ENCODE results near the gene PPP1R1C. TPM values are rescaled to one million over a fixed set of nuclear protein-coding genes. Genes with fewer than 3 reads are reported as not detected.

PPP1R1C gene
- total RNA-seq, 4 donors from 2014 or later: 1.1 to 27.4 TPM; not detected in 2

DNA sequence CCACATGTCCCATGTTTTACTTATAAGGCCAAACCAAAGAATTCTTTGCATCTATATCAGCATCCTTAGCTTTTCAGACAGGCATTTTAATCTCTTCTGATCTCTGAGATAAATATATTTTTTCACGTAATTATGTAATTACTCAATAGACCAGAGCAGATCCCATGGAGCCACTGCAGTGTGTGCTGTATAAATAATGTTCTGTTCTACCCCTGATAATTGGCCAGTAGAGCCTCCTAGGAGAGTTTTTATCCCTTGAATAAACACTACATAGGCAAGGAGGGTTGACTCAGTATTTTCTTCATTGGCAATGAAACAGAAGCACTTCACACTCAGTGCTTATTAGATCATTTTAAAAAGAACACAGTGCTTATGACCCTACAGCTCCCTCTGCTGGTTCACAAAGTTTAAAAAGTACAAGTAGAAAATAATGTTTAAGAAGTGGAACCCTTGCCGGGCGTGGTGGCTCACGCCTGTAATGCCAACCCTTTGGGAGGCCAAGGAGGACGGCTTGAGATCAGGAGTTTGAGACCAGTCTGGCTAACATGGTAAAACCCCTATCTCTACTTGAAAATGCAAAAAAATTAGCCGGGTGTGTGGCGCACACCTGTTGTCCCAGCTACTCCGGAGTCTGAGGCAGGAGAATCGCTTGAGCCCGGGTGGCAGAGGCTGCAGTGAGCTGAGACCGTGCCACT lies 91.9 kb downstream of the PPP1R1C start:
- peaks cover 0 to 4% of the 10 kb centered on the region in 2 donors for H3K4me1 ChIP-seq
- TF ChIP-seq POLR2A (IDR thresholded peaks at IDR 0.05) (no peak), CTCF (IDR thresholded peaks at IDR 0.05) (peak; percentile 47 to 64 (median 54))
- no peak overlapping the region for H3K27ac ChIP-seq
- H3K27me3 ChIP-seq: no peaks in the 10 kb centered on the region
- no peaks in the 10 kb centered on the region for H3K9me3 ChIP-seq
- H3K4me3 ChIP-seq: no peak overlapping the region
- H3K36me3 ChIP-seq: no peaks in the 10 kb centered on the region
- intact Hi-C loops (cut with DNase I; ENCODE audit: low total_unique reads): no loop called here
- DNase-seq: peak; percentile 15 to 30

DNA sequence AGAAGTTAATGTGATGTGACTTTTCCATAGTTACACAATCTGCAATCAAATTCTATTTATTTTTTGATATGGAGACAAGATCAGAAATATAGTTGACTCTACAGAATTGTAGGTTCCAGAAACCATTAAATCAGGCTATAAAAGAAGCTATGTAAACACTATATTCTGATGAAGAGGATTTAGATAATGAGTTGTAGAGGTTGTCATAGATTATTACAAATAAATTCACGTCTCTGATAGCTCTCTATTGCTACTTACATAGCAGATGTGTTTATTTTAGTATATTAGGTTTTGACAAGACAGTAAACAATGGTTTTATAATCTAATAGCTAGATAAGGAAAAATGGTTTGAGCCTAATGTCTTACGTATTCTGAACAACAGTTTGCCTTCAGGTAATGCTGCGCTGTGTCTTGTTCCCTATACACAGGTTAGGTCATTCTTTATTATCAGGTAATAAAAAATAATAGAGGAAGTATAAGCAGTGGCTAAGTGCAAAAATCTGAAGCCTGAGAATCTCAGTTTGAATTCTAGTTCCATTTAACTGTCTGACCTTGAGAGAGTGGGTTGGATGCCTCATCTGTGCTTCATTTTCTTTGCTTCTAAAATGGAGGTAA lies 93.4 kb downstream of the PPP1R1C start:
- Histone ChIP-seq H3K27me3 (no peaks in the 10 kb centered on the region), H3K4me3 (no peak overlapping the region), H3K36me3 (no peaks in the 10 kb centered on the region), H3K4me1 (peaks cover 0 to 4% of the 10 kb centered on the region in 2 donors), H3K9me3 (no peaks in the 10 kb centered on the region), H3K27ac (no peak overlapping the region)
- no peak for TF ChIP-seq POLR2A (IDR thresholded peaks at IDR 0.05)
- no peak for TF ChIP-seq CTCF (IDR thresholded peaks at IDR 0.05)
- DNase-seq: no peak
- intact Hi-C loops (cut with DNase I; ENCODE audit: low total_unique reads): no loop called here

DNA sequence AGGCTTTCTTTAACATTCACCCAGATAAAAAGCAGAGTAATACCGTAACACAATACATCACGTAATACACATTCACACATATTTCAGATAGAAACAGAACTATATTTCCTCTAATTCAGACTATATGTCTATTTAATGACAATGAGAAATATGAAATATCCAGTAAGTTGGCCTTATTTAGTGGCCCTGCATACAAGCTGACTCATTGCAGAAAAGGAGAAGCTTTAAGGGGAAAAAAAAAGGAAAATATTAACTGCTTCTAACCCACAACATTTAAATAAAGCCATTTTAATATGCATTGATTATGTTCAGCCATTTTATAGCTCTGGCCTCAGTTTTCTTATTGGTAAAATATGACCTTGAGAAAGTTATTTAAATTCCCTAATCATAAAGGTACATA lies 94.8 kb downstream of the PPP1R1C start:
- intact Hi-C loops (cut with DNase I; ENCODE audit: low total_unique reads): no loop called here
- no peak for TF ChIP-seq POLR2A (IDR thresholded peaks at IDR 0.05)
- TF ChIP-seq CTCF (IDR thresholded peaks at IDR 0.05): no peak

GRCh38 chr2:182081602-182082260 lies 96.1 kb downstream of the PPP1R1C start:
- no peaks in the 10 kb centered on the region for H3K27me3 ChIP-seq
- no peak for TF ChIP-seq CTCF (IDR thresholded peaks at IDR 0.05)
- TF ChIP-seq POLR2A (IDR thresholded peaks at IDR 0.05): no peak
- H3K4me1 ChIP-seq: peaks cover 0 to 4% of the 10 kb centered on the region in 2 donors
- no peaks in the 10 kb centered on the region for H3K9me3 ChIP-seq
- no peak overlapping the region for H3K4me3 ChIP-seq
- H3K27ac ChIP-seq: no peak overlapping the region
- DNase-seq: no peak
- intact Hi-C loops (cut with DNase I; ENCODE audit: low total_unique reads): no loop called here
- no peaks in the 10 kb centered on the region for H3K36me3 ChIP-seq

More for the DNA sequence above, 94.8 kb downstream of the PPP1R1C start:
- H3K4me3 ChIP-seq: no peak overlapping the region
- H3K36me3 ChIP-seq: no peaks in the 10 kb centered on the region
- no peak overlapping the region for H3K27ac ChIP-seq
- H3K9me3 ChIP-seq: no peaks in the 10 kb centered on the region
- peaks cover 0 to 4% of the 10 kb centered on the region in 2 donors for H3K4me1 ChIP-seq
- H3K27me3 ChIP-seq: no peaks in the 10 kb centered on the region
- DNase-seq: no peak

Data from uterus (tissue), 4 donors.